H1 (cell line): ENCODE measurements around the gene TCF7L2. TPM values are rescaled to one million over a fixed set of nuclear protein-coding genes. Genes with fewer than 3 reads are reported as not detected.

Experiments used
- CTCF ChIA-PET: fragments of 300-600 bp; sonication (Branson Sonifier 250); formaldehyde crosslinking; loops from one replicate; lab custom pipeline; 2021; ENCODE audit not compliant: partially characterized antibody; lab: Charles Lee
- POLR2A ChIA-PET: fragments of 300-600 bp; sonication (Branson Sonifier 250); formaldehyde crosslinking; loops from one replicate; lab custom pipeline; 2021; ENCODE audit warnings: inconsistent platforms; ENCODE audit not compliant: partially characterized antibody; lab: Charles Lee
- DNase-seq, 2 experiments: peaks; one replicate each; pipeline versions ENCODE4 v3.0.0 to v3.0.0-alpha.2; 2010 to 2022; ENCODE audit warnings: low spot score in 2 of 2, low read depth in 1 of 2, mixed read lengths in 1 of 2
- FAIRE-seq: peaks from 2 replicates; lab custom pipeline; 2011; peaks lifted over from hg19 to GRCh38; lab: Jason Lieb, UNC
- H2AFZ ChIP-seq: 2 replicates; pipeline ENCODE4 v1.8.1; 2012; ENCODE audit warnings: low read length, inconsistent platforms
- H2AK5ac ChIP-seq: 2 replicates; pipeline ENCODE4 v1.6.1; 2013; ENCODE audit warnings: low read depth, low read length
- H2BK120ac ChIP-seq: replicated peaks from 2 replicates; pipeline ENCODE3; 2013; ENCODE audit warnings: low read depth, low read length, inconsistent platforms
- H2BK12ac ChIP-seq: 2 replicates; pipeline ENCODE4 v1.6.1; 2013; ENCODE audit warnings: low read depth, low read length
- H2BK15ac ChIP-seq: 2 replicates; pipeline ENCODE4 v1.6.1; 2013; ENCODE audit warnings: low read length
- H2BK20ac ChIP-seq: 2 replicates; pipeline ENCODE4 v1.6.1; 2013; ENCODE audit warnings: low read length
- H2BK5ac ChIP-seq: 2 replicates; pipeline ENCODE4 v1.6.1; 2013; ENCODE audit warnings: low read depth, low read length
- H3K14ac ChIP-seq: 2 replicates; pipeline ENCODE4 v1.6.1; 2013; ENCODE audit warnings: inconsistent platforms; ENCODE audit not compliant: insufficient read length
- H3K18ac ChIP-seq: 2 replicates; pipeline ENCODE4 v1.6.1; 2013; ENCODE audit warnings: low read length; ENCODE audit errors: extremely low read depth
- H3K23ac ChIP-seq: 2 replicates; pipeline ENCODE4 v1.6.1; 2013; ENCODE audit warnings: inconsistent platforms; ENCODE audit not compliant: insufficient read length
- H3K23me2 ChIP-seq: 2 replicates; pipeline ENCODE4 v1.6.1; 2013; ENCODE audit warnings: low read depth, low read length
- H3K27ac ChIP-seq: 2 replicates; pipeline ENCODE4 v1.6.1; 2011; ENCODE audit warnings: low read depth, low read length, inconsistent platforms
- H3K27me3 ChIP-seq, 4 experiments: replicated peaks in 1 of 4; 1 replicate in 1 of 4; 2 replicates in 3 of 4; pipeline versions ENCODE4 v1.6.1 to v1.8.1; 2011 to 2013; ENCODE audit warnings: low read length in 3 of 4, mild to moderate bottlenecking in 3 of 4, inconsistent platforms in 2 of 4, mixed read lengths in 2 of 4, moderate library complexity in 1 of 4; ENCODE audit not compliant: control insufficient read depth in 3 of 4, insufficient read depth in 3 of 4; ENCODE audit errors: extremely low read depth in 1 of 4
- H3K36me3 ChIP-seq, 4 experiments: 2 replicates each; pipeline versions ENCODE4 v1.6.1 to v1.8.1; 2011 to 2013; ENCODE audit warnings: mild to moderate bottlenecking in 4 of 4, low read length in 3 of 4, moderate library complexity in 2 of 4, control low read depth in 1 of 4, inconsistent platforms in 1 of 4; ENCODE audit not compliant: insufficient read depth in 4 of 4, control insufficient read depth in 2 of 4
- H3K4ac ChIP-seq: replicated peaks from 2 replicates; pipeline ENCODE3; 2013; ENCODE audit warnings: low read length, low read depth, mixed read lengths, inconsistent platforms; ENCODE audit not compliant: insufficient read length
- H3K4me1 ChIP-seq, 4 experiments: replicated peaks in 1 of 4; 1 replicate in 1 of 4; 2 replicates in 3 of 4; pipeline versions ENCODE4 v1.6.1 to v1.8.1; 2011 to 2013; ENCODE audit warnings: low read length in 3 of 4, inconsistent platforms in 2 of 4, mixed read lengths in 1 of 4; ENCODE audit not compliant: insufficient read depth in 4 of 4, control insufficient read depth in 3 of 4
- H3K4me2 ChIP-seq, 2 experiments: 2 replicates each; pipeline versions ENCODE4 v1.6.1 to v1.8.1; 2011 to 2013; ENCODE audit warnings: low read depth in 2 of 2, low read length in 2 of 2, control low read depth in 1 of 2, inconsistent platforms in 1 of 2, mild to moderate bottlenecking in 1 of 2; ENCODE audit not compliant: insufficient read depth in 1 of 2
- H3K4me3 ChIP-seq, 4 experiments: fragments of 200-600, 300-600 bp in 1 of 4; sonication (generic), shearing (Covaris generic), sonication (Bioruptor Twin) in 1 of 4; 2 replicates each; pipeline versions ENCODE4 v1.5.1 to v1.8.1; 2011 to 2016; ENCODE audit warnings: low read length in 4 of 4, low read depth in 3 of 4, control low read depth in 2 of 4, inconsistent platforms in 2 of 4, mild to moderate bottlenecking in 2 of 4, mixed read lengths in 1 of 4, moderate library complexity in 1 of 4; ENCODE audit not compliant: insufficient read depth in 2 of 4; ENCODE audit errors: extremely low read depth in 1 of 4
- H3K56ac ChIP-seq: replicated peaks from 2 replicates; pipeline ENCODE3; 2013; ENCODE audit warnings: low read depth, mild to moderate bottlenecking, mixed read lengths, low read length, inconsistent platforms; ENCODE audit not compliant: insufficient read length
- H3K79me1 ChIP-seq: 2 replicates; pipeline ENCODE4 v1.6.1; 2013; ENCODE audit warnings: low read depth, low read length, control low read depth
- H3K79me2 ChIP-seq, 2 experiments: 2 replicates each; pipeline versions ENCODE4 v1.6.1 to v1.8.1; 2012 to 2013; ENCODE audit warnings: low read length in 2 of 2, mild to moderate bottlenecking in 2 of 2, inconsistent platforms in 1 of 2; ENCODE audit not compliant: insufficient read depth in 2 of 2, control insufficient read depth in 1 of 2
- H3K9ac ChIP-seq, 4 experiments: replicated peaks in 1 of 4; 1 replicate in 1 of 4; 2 replicates in 3 of 4; pipeline versions ENCODE4 v1.6.1 to v1.8.1; 2011 to 2013; ENCODE audit warnings: low read depth in 3 of 4, low read length in 3 of 4, control low read depth in 2 of 4, mild to moderate bottlenecking in 2 of 4, moderate library complexity in 2 of 4, inconsistent platforms in 1 of 4; ENCODE audit errors: extremely low read depth in 1 of 4
- H3K9me3 ChIP-seq, 2 experiments: 2 replicates each; pipeline versions ENCODE4 v1.6.1 to v1.8.1; 2012 to 2013; ENCODE audit warnings: mild to moderate bottlenecking in 2 of 2, moderate library complexity in 2 of 2, control low read depth in 1 of 2, inconsistent platforms in 1 of 2, low read depth in 1 of 2, low read length in 1 of 2, mixed read lengths in 1 of 2; ENCODE audit not compliant: insufficient read depth in 2 of 2
- H4K20me1 ChIP-seq, 2 experiments: replicated peaks in 1 of 2; 2 replicates each; pipeline versions ENCODE3 to v1.8.1; 2011 to 2013; ENCODE audit warnings: inconsistent platforms in 2 of 2, low read length in 2 of 2, mild to moderate bottlenecking in 1 of 2; ENCODE audit not compliant: insufficient read depth in 2 of 2, control insufficient read depth in 1 of 2
- H4K5ac ChIP-seq: 2 replicates; pipeline ENCODE4 v1.6.1; 2013; ENCODE audit warnings: low read length, low read depth, mixed read lengths, inconsistent platforms; ENCODE audit not compliant: insufficient read length
- H4K8ac ChIP-seq: 2 replicates; pipeline ENCODE4 v1.8.0; 2013; ENCODE audit warnings: mild to moderate bottlenecking, moderate library complexity, low read length, inconsistent platforms; ENCODE audit not compliant: insufficient read depth; ENCODE audit errors: extremely low read depth
- H4K91ac ChIP-seq: replicated peaks from 2 replicates; pipeline ENCODE3; 2013; ENCODE audit warnings: low read length, mixed read lengths, inconsistent platforms; ENCODE audit not compliant: insufficient read length
- BACH1 ChIP-seq: IDR thresholded peaks from 2 replicates; pipeline ENCODE4 v1.6.1; 2012; ENCODE audit warnings: low read length, improper control_type of control experiment
- BRCA1 ChIP-seq: IDR thresholded peaks from 2 replicates; pipeline ENCODE4 v1.6.1; 2012; ENCODE audit warnings: low read depth, low read length, improper control_type of control experiment
- CEBPB ChIP-seq: IDR thresholded peaks from 2 replicates; pipeline ENCODE4 v1.6.1; 2012; ENCODE audit warnings: low read depth, low read length
- KDM5A ChIP-seq: fragments of 200-600 bp; IDR thresholded peaks from 2 replicates; pipeline ENCODE4 v1.7.1; 2012; ENCODE audit warnings: mild to moderate bottlenecking, low read length, inconsistent platforms, mixed read lengths
- MAX ChIP-seq: IDR thresholded peaks from 2 replicates; pipeline ENCODE4 v1.6.1; 2012; ENCODE audit warnings: inconsistent platforms
- SIX5 ChIP-seq: IDR thresholded peaks from 2 replicates; pipeline ENCODE4 v1.6.1; 2011; ENCODE audit warnings: mild to moderate bottlenecking, low read depth, low read length
- YY1 ChIP-seq: IDR thresholded peaks from 2 replicates; pipeline ENCODE4 v1.6.1; 2011; ENCODE audit warnings: low read depth, mild to moderate bottlenecking, low read length
- ZNF274 ChIP-seq: IDR thresholded peaks from 2 replicates; pipeline ENCODE4 v1.7.0; 2012; ENCODE audit warnings: low read length, borderline replicate concordance; ENCODE audit errors: extremely low read depth
- WGBS, 2 experiments: shearing (Covaris generic) in 1 of 2; methylation state at CpG; one replicate each; pipeline versions ENCODE4 v1.1.6 to v1.1.7; 2013 to 2015; ENCODE audit warnings: low lambda C conversion rate in 2 of 2, mixed read lengths in 2 of 2, inconsistent platforms in 1 of 2, low coverage in 1 of 2, missing lambda C conversion rate in 1 of 2; ENCODE audit not compliant: insufficient replicate concordance in 2 of 2, insufficient coverage in 1 of 2, insufficient read length in 1 of 2; ENCODE audit errors: extremely low coverage in 1 of 2, missing lambda C conversion rate in 1 of 2; 5-methylcytosine and 5-hydroxymethylcytosine counted together
- polyA plus RNA-seq, 7 experiments: library from polyadenylated mRNA; depleted of rRNA in 3 of 7; stranded (reverse) in 5 of 7; unstranded in 2 of 7; fragments of >200 nt in 5 of 7; fragments of 200-250 nt in 2 of 7; gene quantifications; 1 replicate in 5 of 7; 2 replicates in 1 of 7; 4 replicates in 1 of 7; pipeline versions ENCODE4 v1.2.1 to v1.2.3, GENCODE V29; 2011 to 2013; ENCODE audit warnings: missing spikeins in 2 of 7, mixed read lengths in 2 of 7
- total RNA-seq: library from RNA; stranded (reverse); fragmentation: NEBNext Ultra II Directional; extraction: Animal tissue kit (Norgen Biotek cat#: 25700); gene quantifications from 2 replicates; pipeline ENCODE4 v1.2.1, GENCODE V29; 2021

TCF7L2 gene
- total and polyA plus RNA-seq, 2 of the 8 experiments (the other 6 are each of a cell fraction or from before 2014, with no cell fraction given): 33.9 to 67.3 TPM

GRCh38 chr10:112914288-112914952 is 35.6 kb upstream of the TCF7L2 start:
- POLR2A ChIA-PET: no interaction called here
- Histone ChIP-seq H3K27ac (no peak overlapping the region), H3K36me3 (no peaks in the 10 kb centered on the region), H3K9me3 (no peaks in the 10 kb centered on the region), H3K4ac (no peak overlapping the region), H3K4me1 (peaks cover 2 to 12% (median 6%) of the 10 kb centered on the region in 4 experiments; a peak in 5 of 7 replicates), H4K91ac (no peak overlapping the region), H2BK5ac (no peak overlapping the region), H4K8ac (no peak overlapping the region), H4K5ac (no peak overlapping the region), H3K79me1 (no peaks in the 10 kb centered on the region), H2BK20ac (no peak overlapping the region), H3K23ac (no peak overlapping the region), H3K4me3 (no peak overlapping the region), H3K18ac (no peak overlapping the region), H3K9ac (no peak overlapping the region), H3K23me2 (peaks cover 4% of the 10 kb centered on the region; the same call in 1 of the 2 replicates), H3K27me3 (peaks cover 10 to 32% (median 27%) of the 10 kb centered on the region in 4 experiments), H2BK120ac (no peak overlapping the region), H2BK15ac (no peak overlapping the region), H3K56ac (no peak overlapping the region), H3K79me2 (no peaks in the 10 kb centered on the region), H2AFZ (no peak overlapping the region), H3K4me2 (no peak overlapping the region), H3K14ac (no peak overlapping the region), H4K20me1 (no peaks in the 10 kb centered on the region), H2AK5ac (no peak overlapping the region), H2BK12ac (no peak overlapping the region)
- CTCF ChIA-PET: interaction anchor here (0.6 kb wide), 1 partner anchor 51 kb away, joined by 3 read pairs; no protein-coding TSS in a partner anchor
- TF ChIP-seq KDM5A (no peak), BACH1 (no peak), BRCA1 (no peak), MAX (no peak), CEBPB (no peak), SIX5 (no peak), YY1 (no peak), ZNF274 (no peak)
- DNase-seq: no peak
- 85% methylated on average over 7 of the region's 7 CpGs; no CpG with 5 or more reads in 1 of the 2 experiments for WGBS, 2 experiments
- no peak for FAIRE-seq
